ENCODE results near the gene ZNF821.
A peak's percentile ranks its signal among the peaks of the same experiment; 100 is the strongest.

GRCh38 chr16:71885261-71885650 is 1.3 kb upstream of the ZNF821 start:
- peak; percentile 47; the same call in 1 of the 2 replicates for TF ChIP-seq CEBPB (IDR thresholded peaks at IDR 0.05; ENCODE audit: low read depth, low read length)
- no peak for TF ChIP-seq ATF3 (IDR thresholded peaks at IDR 0.05; ENCODE audit: insufficient read depth, low read depth, low read length)
